DMS153 (cell line): ENCODE measurements around the gene RFX7.
A peak's percentile ranks its signal among the peaks of the same experiment; 100 is the strongest.
"Not testable (repeated sequence)": the region's sequence is repeated elsewhere in the genome, so short reads cannot be mapped to it uniquely, and the experiment has no call there.

Experiments used
- DNase-seq: peaks from one replicate; lab custom pipeline; 2025; lab: John Stamatoyannopoulos, UW

RFX7 gene

GRCh38 chr15:56243163-56244037, at the start of gene RFX7:
Gene RFX7, minus strand, starts transcription at chr15:56243879. Its CDS starts 594 bp downstream, at chr15:56243285.
- peak; percentile 4 for DNase-seq

GRCh38 chr15:56292546-56293316, 49.1 kb upstream of the RFX7 start:
- no peak for DNase-seq

GRCh38 chr15:56291741-56292140, 48.1 kb upstream of the RFX7 start:
- no peak for DNase-seq

GRCh38 chr15:56286213-56286612, 42.5 kb upstream of the RFX7 start:
- DNase-seq, result no peak

- no peak for DNase-seq
Observed at GRCh38 chr15:56281145-56281544, 37.5 kb upstream of the RFX7 start.

GRCh38 chr15:56273724-56274123, 30.0 kb upstream of the RFX7 start:
- no peak for DNase-seq

- DNase-seq, result no peak
Observed at GRCh38 chr15:56272454-56272853, 28.8 kb upstream of the RFX7 start.

GRCh38 chr15:56266465-56266864, 22.8 kb upstream of the RFX7 start:
- not testable (repeated sequence) for DNase-seq

GRCh38 chr15:56261854-56262509, 18.3 kb upstream of the RFX7 start:
- no peak for DNase-seq

GRCh38 chr15:56257306-56257705, 13.6 kb upstream of the RFX7 start:
- DNase-seq, result not testable (repeated sequence)

- no peak for DNase-seq
Observed at GRCh38 chr15:56254265-56254664, 10.6 kb upstream of the RFX7 start.

- no peak for DNase-seq
Observed at GRCh38 chr15:56252386-56252785, 8.7 kb upstream of the RFX7 start.

GRCh38 chr15:56251315-56252095, 7.8 kb upstream of the RFX7 start:
- DNase-seq, result no peak

- no peak for DNase-seq
Observed at GRCh38 chr15:56250626-56251025, 6.9 kb upstream of the RFX7 start.

GRCh38 chr15:56249092-56249491, 5.4 kb upstream of the RFX7 start:
- DNase-seq, result no peak

- no peak for DNase-seq
Observed at GRCh38 chr15:56248311-56248992, 4.8 kb upstream of the RFX7 start.

GRCh38 chr15:56247266-56247665, 3.6 kb upstream of the RFX7 start:
- DNase-seq, result no peak

GRCh38 chr15:56245871-56246814, 2.5 kb upstream of the RFX7 start:
- DNase-seq, result peak; percentile 50

GRCh38 chr15:56244811-56245576, 1.3 kb upstream of the RFX7 start:
- no peak for DNase-seq
